Gastrocnemius medialis (tissue), 4 donors: Measurements from ENCODE around the gene INPP4A. TPM values are rescaled to one million over a fixed set of nuclear protein-coding genes. Genes with fewer than 3 reads are reported as not detected.

Experiments
- ATAC-seq, 2 donors: fragments of 150-250 bp; one replicate each; pipeline ENCODE4 v1.9.1; 2016
- DNase-seq, 2 donors: peaks; one replicate each; pipeline ENCODE4 v3.0.0-alpha.2; 2019
- H3K27ac ChIP-seq, 4 donors: fragments of 200-600 bp; sonication (generic); 1 replicate in 1 of 4; 2 replicates in 3 of 4; pipeline ENCODE4 v1.5.1; 2016 to 2018; ENCODE audit warnings: mild to moderate bottlenecking in 2 of 4, moderate library complexity in 1 of 4
- H3K27me3 ChIP-seq, 3 donors: fragments of 200-600 bp; sonication (generic) in 2 of 3; 1 replicate in 1 of 3; 2 replicates in 2 of 3; pipeline versions ENCODE4 v1.5.1 to v1.6.0; 2016 to 2019; ENCODE audit warnings: mild to moderate bottlenecking in 1 of 3, moderate library complexity in 1 of 3
- H3K36me3 ChIP-seq, 2 donors: fragments of 200-600 bp; sonication (generic) in 1 of 2; one replicate each; pipeline ENCODE4 v1.5.1; 2017 to 2018
- H3K4me1 ChIP-seq, 2 donors: fragments of 200-600 bp; sonication (generic) in 1 of 2; one replicate each; pipeline ENCODE4 v1.5.1; 2016 to 2017; ENCODE audit warnings: mild to moderate bottlenecking in 2 of 2
- H3K4me3 ChIP-seq, 4 donors: fragments of 200-600 bp; sonication (generic) in 3 of 4; 1 replicate in 1 of 4; 2 replicates in 3 of 4; pipeline ENCODE4 v1.5.1; 2016 to 2019; ENCODE audit warnings: mild to moderate bottlenecking in 2 of 4
- H3K9me3 ChIP-seq, 3 donors: fragments of 200-600 bp; sonication (generic) in 2 of 3; 1 replicate in 1 of 3; 2 replicates in 2 of 3; pipeline ENCODE4 v1.5.1; 2016 to 2019
- CTCF ChIP-seq, 5 experiments: fragments of 450-650 bp in 3 of 5; fragments of 200-600 bp in 2 of 5; sonication (generic) in 2 of 5; IDR thresholded peaks in 4 of 5; conservative IDR thresholded peaks in 1 of 5; 1 replicate in 4 of 5; 2 replicates in 1 of 5; pipeline ENCODE4 v1.5.1; 2016 to 2019; ENCODE audit warnings: antibody characterized with exemption in 5 of 5, mild to moderate bottlenecking in 3 of 5, moderate library complexity in 3 of 5
- POLR2A ChIP-seq, 2 donors: fragments of 450-650 bp; IDR thresholded peaks; one replicate each; pipeline ENCODE4 v1.6.1; 2017; ENCODE audit warnings: antibody characterized with exemption in 2 of 2, mild to moderate bottlenecking in 2 of 2, moderate library complexity in 2 of 2
- in situ Hi-C, 4 donors: fragments of 200-750 bp; cut with MboI; loops; one replicate each; pipeline versions ENCODE4 v1.15.0 to v1.8.0; 2017; ENCODE audit warnings: low sequenced_read_pairs in 4 of 4
- intact Hi-C: fragments of 100-400 bp; cut with DNase I; formaldehyde crosslinking; loops from one replicate; pipeline ENCODE4 v1.15.1; 2023; ENCODE audit warnings: low total_unique reads
- total RNA-seq, 4 donors: library from RNA; depleted of rRNA; stranded (reverse); fragments of >200 nt; gene quantifications; one replicate each; pipeline versions ENCODE4 v1.1.0 to v1.2.3, GENCODE V29; 2016

INPP4A gene
- total RNA-seq, 4 donors from 2014 or later, result 9.8 to 19.6 (median 16.0) TPM

GRCh38 chr2:98533547-98533946 lies 88.9 kb downstream of the INPP4A start:
- H3K9me3 ChIP-seq, result no peaks in the 10 kb centered on the region
- no peaks in the 10 kb centered on the region for H3K27me3 ChIP-seq
- DNase-seq (no peak), ATAC-seq (no peak)
- H3K4me1 ChIP-seq, result no peaks in the 10 kb centered on the region
- TF ChIP-seq POLR2A (IDR thresholded peaks at IDR 0.05) (no peak), CTCF (IDR thresholded peaks at IDR 0.05 in 4 of 5, conservative IDR thresholded peaks at IDR 0.05 in 1 of 5) (no peak)
- no peak overlapping the region for H3K4me3 ChIP-seq
- in situ Hi-C loops (no loop called here), intact Hi-C loops (no loop called here)
- no peak overlapping the region for H3K27ac ChIP-seq
- peaks cover 0 to 28% of the 10 kb centered on the region in 2 donors for H3K36me3 ChIP-seq

GRCh38 chr2:98534761-98535160 lies 90.1 kb downstream of the INPP4A start:
- no peaks in the 10 kb centered on the region for H3K9me3 ChIP-seq

GRCh38 chr2:98535971-98536677 lies 91.5 kb downstream of the INPP4A start:
- no peaks in the 10 kb centered on the region for H3K9me3 ChIP-seq
- in situ Hi-C loops (no loop called here), intact Hi-C loops (no loop called here)
- peaks cover 0 to 51% of the 10 kb centered on the region in 2 donors for H3K36me3 ChIP-seq
- H3K4me1 ChIP-seq, result no peaks in the 10 kb centered on the region
- no peaks in the 10 kb centered on the region for H3K27me3 ChIP-seq
- ATAC-seq (no peak), DNase-seq (no peak)
- no peak overlapping the region for H3K27ac ChIP-seq
- H3K4me3 ChIP-seq, result no peak overlapping the region
- TF ChIP-seq CTCF (IDR thresholded peaks at IDR 0.05 in 4 of 5, conservative IDR thresholded peaks at IDR 0.05 in 1 of 5) (no peak), POLR2A (IDR thresholded peaks at IDR 0.05) (no peak)

More at GRCh38 chr2:98534761-98535160, 90.1 kb downstream of the INPP4A start:
- no peak overlapping the region for H3K4me3 ChIP-seq
- in situ Hi-C loops (no loop called here), intact Hi-C loops (no loop called here)
- no peaks in the 10 kb centered on the region for H3K4me1 ChIP-seq
- H3K27me3 ChIP-seq, result no peaks in the 10 kb centered on the region
- peaks cover 0 to 40% of the 10 kb centered on the region in 2 donors for H3K36me3 ChIP-seq
- no peak for DNase-seq
- TF ChIP-seq POLR2A (IDR thresholded peaks at IDR 0.05) (no peak), CTCF (IDR thresholded peaks at IDR 0.05 in 4 of 5, conservative IDR thresholded peaks at IDR 0.05 in 1 of 5) (no peak)
- no peak for ATAC-seq
- H3K27ac ChIP-seq, result no peak overlapping the region

DNA sequence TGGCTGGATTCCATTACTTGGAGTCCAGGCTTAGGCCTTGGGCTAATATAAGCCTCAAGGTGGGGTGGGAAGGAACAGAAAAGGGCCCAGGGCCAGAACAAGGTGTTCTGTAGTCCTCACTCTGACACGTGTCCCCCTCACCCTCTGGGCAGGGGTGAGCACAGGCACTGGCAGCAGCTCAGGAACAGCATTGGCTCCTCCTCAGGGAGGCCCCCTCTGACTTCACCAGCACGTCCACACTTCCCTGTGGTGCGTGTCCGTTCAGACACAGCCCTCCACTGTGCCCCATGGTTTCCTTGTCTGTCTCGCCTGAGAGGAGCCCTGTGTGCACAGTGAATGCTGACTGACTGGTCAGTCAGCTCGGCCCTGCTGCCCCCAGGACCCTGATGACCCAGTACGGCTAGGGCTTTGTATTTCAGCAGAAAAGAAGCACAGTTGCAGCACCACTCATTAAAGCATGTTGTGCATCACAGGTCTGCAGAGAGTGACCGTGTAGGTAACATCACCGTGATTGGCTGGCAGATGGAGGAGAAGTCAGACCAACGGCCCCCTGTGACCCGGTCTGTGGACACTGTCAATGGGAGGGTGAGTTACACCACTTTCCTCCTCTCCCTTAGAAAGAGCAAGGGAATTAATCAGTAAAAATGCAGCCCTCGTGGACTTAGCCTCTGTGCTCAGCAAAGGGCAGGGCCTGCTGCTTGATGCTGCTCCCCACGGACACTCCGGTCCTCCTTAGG lies 92.9 kb downstream of the INPP4A start:
- H3K27ac ChIP-seq, result no peak overlapping the region
- in situ Hi-C loops (no loop called here), intact Hi-C loops (no loop called here)
- H3K27me3 ChIP-seq, result no peaks in the 10 kb centered on the region
- ATAC-seq (no peak), DNase-seq (no peak)
- TF ChIP-seq POLR2A (IDR thresholded peaks at IDR 0.05) (no peak), CTCF (IDR thresholded peaks at IDR 0.05 in 4 of 5, conservative IDR thresholded peaks at IDR 0.05 in 1 of 5) (no peak)
- H3K4me1 ChIP-seq, result no peaks in the 10 kb centered on the region
- no peaks in the 10 kb centered on the region for H3K9me3 ChIP-seq
- peaks cover 0 to 55% of the 10 kb centered on the region in 2 donors for H3K36me3 ChIP-seq
- H3K4me3 ChIP-seq, result no peak overlapping the region
